ENCODE data around the gene RCAN2.

Gene RCAN2

DNA sequence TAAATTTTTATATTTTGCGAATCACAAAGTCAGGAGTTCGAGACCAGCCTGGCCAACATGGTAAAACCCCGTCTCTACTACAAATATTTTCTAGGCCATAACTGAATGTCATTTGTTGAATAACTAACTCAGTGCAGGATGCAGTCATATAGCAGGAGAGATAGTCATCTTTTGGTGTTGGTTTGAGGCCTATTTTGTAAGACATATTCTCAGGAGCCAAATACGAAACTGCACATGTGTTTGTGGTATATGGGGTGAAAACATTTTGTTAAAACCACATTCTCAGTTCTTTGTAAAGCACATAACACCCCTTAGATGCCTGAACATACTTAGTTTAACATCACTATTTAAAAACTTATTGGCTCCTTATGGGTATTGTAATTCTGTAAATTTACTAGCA is 315.8 kb downstream of the RCAN2 start:
- Histone ChIP-seq H4K8ac (ENCODE audit: low read depth, low read length) (no peak overlapping the region), H3K27ac (replicated peaks; ENCODE audit: low read length) (no peak overlapping the region), H3K18ac (ENCODE audit: low read length) (no peak overlapping the region), H2BK15ac (ENCODE audit: low read length) (no peak overlapping the region), H3K9ac (ENCODE audit: low read depth, low read length, poor library complexity) (no peak overlapping the region), H3K4ac (ENCODE audit: low read length) (no peak overlapping the region), H3K27me3 (ENCODE audit: control insufficient read depth in 3 of 3, insufficient read depth in 3 of 3, low read depth in 1 of 3, low read length in 3 of 3) (peaks cover 0 to 22% (median 0%) of the 10 kb centered on the region in 3 experiments), H3K79me1 (ENCODE audit: low read depth, low read length) (no peaks in the 10 kb centered on the region), H3K4me3 (ENCODE audit: low read length in 2 of 2) (no peak overlapping the region), H3K4me1 (ENCODE audit: control insufficient read depth in 2 of 2, insufficient read depth in 1 of 2, low read depth in 1 of 2, low read length in 2 of 2) (peaks cover 0 to under 1% of the 10 kb centered on the region in 2 donors), H2BK120ac (ENCODE audit: low read depth, low read length) (no peak overlapping the region), H3K9me3 (replicated peaks in 1 of 2; ENCODE audit: control insufficient read depth in 2 of 2, insufficient read depth in 1 of 2, low read depth in 1 of 2, low read length in 2 of 2) (no peaks in the 10 kb centered on the region), H3K4me2 (ENCODE audit: insufficient read depth, low read length, poor library complexity, severe bottlenecking) (no peak overlapping the region), H2BK5ac (ENCODE audit: low read length) (no peak overlapping the region), H3K14ac (ENCODE audit: low read length) (no peak overlapping the region), H3K23ac (ENCODE audit: low read depth, low read length, poor library complexity) (no peak overlapping the region), H2BK12ac (ENCODE audit: low read length) (no peak overlapping the region), H4K91ac (ENCODE audit: low read depth, low read length, poor library complexity) (no peak overlapping the region), H3K36me3 (replicated peaks in 1 of 2; ENCODE audit: control insufficient read depth in 2 of 2, insufficient read depth in 2 of 2, low read length in 2 of 2) (no peaks in the 10 kb centered on the region), H2AK5ac (ENCODE audit: low read depth, low read length) (no peak overlapping the region), H2AFZ (ENCODE audit: low read length) (no peak overlapping the region)
- DNase-seq (ENCODE audit: low spot score), result no peak
- no CpG with 5 or more reads among the region's 4 CpGs for WGBS, 2 donors (ENCODE audit: extremely low coverage in 2 of 2, insufficient read length in 2 of 2, insufficient replicate concordance in 1 of 2)

DNA sequence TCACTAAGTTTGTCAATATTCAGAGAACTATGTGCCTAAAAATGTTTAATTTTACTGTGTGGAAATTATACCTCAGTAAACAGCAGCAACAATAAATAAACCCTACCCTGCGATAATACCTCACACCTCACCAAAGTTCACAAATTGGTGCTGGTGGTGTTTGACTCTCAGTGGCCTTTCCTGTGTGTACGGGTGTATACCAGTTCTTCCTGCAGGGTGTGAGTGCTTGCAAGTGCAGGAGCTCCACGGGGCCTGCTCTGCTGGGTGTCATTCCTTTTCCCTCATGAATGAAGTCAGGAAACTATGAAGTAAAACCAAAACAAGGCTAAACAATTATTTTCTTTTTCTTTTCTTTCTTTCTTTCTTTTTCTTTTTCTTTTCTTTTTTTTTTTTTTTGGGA is 316.3 kb downstream of the RCAN2 start:
- Histone ChIP-seq H3K18ac (ENCODE audit: low read length) (no peak overlapping the region), H3K4ac (ENCODE audit: low read length) (no peak overlapping the region), H3K9me3 (replicated peaks in 1 of 2; ENCODE audit: control insufficient read depth in 2 of 2, insufficient read depth in 1 of 2, low read depth in 1 of 2, low read length in 2 of 2) (no peaks in the 10 kb centered on the region), H3K27ac (replicated peaks; ENCODE audit: low read length) (no peak overlapping the region), H3K9ac (ENCODE audit: low read depth, low read length, poor library complexity) (no peak overlapping the region), H2BK15ac (ENCODE audit: low read length) (no peak overlapping the region), H2BK5ac (ENCODE audit: low read length) (no peak overlapping the region), H3K79me1 (ENCODE audit: low read depth, low read length) (no peaks in the 10 kb centered on the region), H3K23ac (ENCODE audit: low read depth, low read length, poor library complexity) (no peak overlapping the region), H2BK120ac (ENCODE audit: low read depth, low read length) (no peak overlapping the region), H3K36me3 (replicated peaks in 1 of 2; ENCODE audit: control insufficient read depth in 2 of 2, insufficient read depth in 2 of 2, low read length in 2 of 2) (no peaks in the 10 kb centered on the region), H2AFZ (ENCODE audit: low read length) (no peak overlapping the region), H2BK12ac (ENCODE audit: low read length) (no peak overlapping the region), H4K91ac (ENCODE audit: low read depth, low read length, poor library complexity) (no peak overlapping the region), H3K4me1 (ENCODE audit: control insufficient read depth in 2 of 2, insufficient read depth in 1 of 2, low read depth in 1 of 2, low read length in 2 of 2) (peaks cover 0 to 3% of the 10 kb centered on the region in 2 donors), H3K27me3 (ENCODE audit: control insufficient read depth in 3 of 3, insufficient read depth in 3 of 3, low read depth in 1 of 3, low read length in 3 of 3) (peaks cover 0 to 27% (median 0%) of the 10 kb centered on the region in 3 experiments), H3K14ac (ENCODE audit: low read length) (no peak overlapping the region), H3K4me2 (ENCODE audit: insufficient read depth, low read length, poor library complexity, severe bottlenecking) (no peak overlapping the region), H2AK5ac (ENCODE audit: low read depth, low read length) (no peak overlapping the region), H3K4me3 (ENCODE audit: low read length in 2 of 2) (no peak overlapping the region), H4K8ac (ENCODE audit: low read depth, low read length) (no peak overlapping the region)
- no CpG with 5 or more reads among the region's 3 CpGs for WGBS, 2 donors (ENCODE audit: extremely low coverage in 2 of 2, insufficient read length in 2 of 2, insufficient replicate concordance in 1 of 2)
- DNase-seq (ENCODE audit: low spot score), result no peak

DNA sequence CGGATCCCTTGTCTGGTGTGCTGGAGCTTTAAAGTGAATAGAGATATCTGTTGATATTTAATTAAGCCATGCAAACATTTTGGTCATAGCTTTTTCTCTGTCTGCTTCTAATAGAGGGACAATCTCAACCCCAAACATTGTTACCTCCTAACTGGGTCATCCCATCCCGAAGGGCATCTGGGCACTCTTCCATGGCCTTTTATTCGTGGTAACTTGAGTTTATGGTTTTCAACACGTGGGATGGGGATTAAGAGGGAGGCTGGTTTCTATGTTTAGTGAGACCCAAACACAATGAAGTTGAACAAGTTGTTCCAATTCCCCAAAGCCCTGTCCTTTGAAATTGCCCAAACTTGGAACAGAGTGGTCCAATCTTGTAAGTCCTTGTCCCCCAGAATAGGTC is 319.1 kb downstream of the RCAN2 start:
- no peak for DNase-seq (ENCODE audit: low spot score)
- Histone ChIP-seq H2AFZ (ENCODE audit: low read length) (no peak overlapping the region), H3K27ac (replicated peaks; ENCODE audit: low read length) (no peak overlapping the region), H3K4me3 (ENCODE audit: low read length in 2 of 2) (no peak overlapping the region), H3K27me3 (ENCODE audit: control insufficient read depth in 3 of 3, insufficient read depth in 3 of 3, low read depth in 1 of 3, low read length in 3 of 3) (peaks cover 0 to 32% (median 0%) of the 10 kb centered on the region in 3 experiments), H3K9me3 (replicated peaks in 1 of 2; ENCODE audit: control insufficient read depth in 2 of 2, insufficient read depth in 1 of 2, low read depth in 1 of 2, low read length in 2 of 2) (no peaks in the 10 kb centered on the region), H4K8ac (ENCODE audit: low read depth, low read length) (no peak overlapping the region), H2AK5ac (ENCODE audit: low read depth, low read length) (no peak overlapping the region), H3K4me2 (ENCODE audit: insufficient read depth, low read length, poor library complexity, severe bottlenecking) (no peak overlapping the region), H2BK5ac (ENCODE audit: low read length) (no peak overlapping the region), H2BK15ac (ENCODE audit: low read length) (no peak overlapping the region), H3K36me3 (replicated peaks in 1 of 2; ENCODE audit: control insufficient read depth in 2 of 2, insufficient read depth in 2 of 2, low read length in 2 of 2) (no peaks in the 10 kb centered on the region), H4K91ac (ENCODE audit: low read depth, low read length, poor library complexity) (no peak overlapping the region), H3K4me1 (ENCODE audit: control insufficient read depth in 2 of 2, insufficient read depth in 1 of 2, low read depth in 1 of 2, low read length in 2 of 2) (peaks cover 0 to 3% of the 10 kb centered on the region in 2 donors), H3K79me1 (ENCODE audit: low read depth, low read length) (no peaks in the 10 kb centered on the region), H3K4ac (ENCODE audit: low read length) (no peak overlapping the region), H3K23ac (ENCODE audit: low read depth, low read length, poor library complexity) (no peak overlapping the region), H3K14ac (ENCODE audit: low read length) (no peak overlapping the region), H3K9ac (ENCODE audit: low read depth, low read length, poor library complexity) (no peak overlapping the region), H2BK120ac (ENCODE audit: low read depth, low read length) (no peak overlapping the region), H2BK12ac (ENCODE audit: low read length) (no peak overlapping the region), H3K18ac (ENCODE audit: low read length) (no peak overlapping the region)
- no CpG with 5 or more reads among the region's 4 CpGs for WGBS, 2 donors (ENCODE audit: extremely low coverage in 2 of 2, insufficient read length in 2 of 2, insufficient replicate concordance in 1 of 2)
